HG03354 (cell line): ENCODE data around the gene DRAM2.

Source experiments
- ATAC-seq: cut with Tn5 transposase; IDR thresholded peaks from one replicate; pipeline ENCODE4 v1.9.1; 2021; ENCODE audit warnings: mild to moderate bottlenecking; ENCODE audit not compliant: unreplicated experiment, poor library complexity, severe bottlenecking

Gene DRAM2

GRCh38 chr1:111139956-111140679 lies at the start of gene DRAM2, which contains the start of gene CEPT1:
Gene DRAM2 (minus strand): TSS chr1:111140093. CDS start chr1:111131554, 8,539 bp downstream.
Gene CEPT1 (plus strand): TSS chr1:111140223. CDS start chr1:111147715, 7,492 bp downstream.
- peak; percentile 78 for ATAC-seq

GRCh38 chr1:111184663-111185062 lies 44.8 kb upstream of the DRAM2 start:
- ATAC-seq = no peak

GRCh38 chr1:111183308-111184069 lies 43.6 kb upstream of the DRAM2 start:
- no peak for ATAC-seq

GRCh38 chr1:111182052-111182451 lies 42.2 kb upstream of the DRAM2 start:
- ATAC-seq = no peak

GRCh38 chr1:111179968-111180533 lies 40.2 kb upstream of the DRAM2 start:
- ATAC-seq = no peak

- peak; percentile 86 for ATAC-seq
These were observed 36.8 kb upstream of the DRAM2 start for GRCh38 chr1:111176678-111177077.

- ATAC-seq = no peak
These were observed 35.5 kb upstream of the DRAM2 start for GRCh38 chr1:111175349-111175748.

GRCh38 chr1:111174070-111174469 lies 34.2 kb upstream of the DRAM2 start:
- ATAC-seq = no peak

- ATAC-seq = no peak
These were observed 32.6 kb upstream of the DRAM2 start for GRCh38 chr1:111172463-111172862.

GRCh38 chr1:111164151-111164550 lies 24.3 kb upstream of the DRAM2 start:
- ATAC-seq = no peak

GRCh38 chr1:111163363-111163762 lies 23.5 kb upstream of the DRAM2 start:
- no peak for ATAC-seq

GRCh38 chr1:111162488-111162880 lies 22.6 kb upstream of the DRAM2 start:
- ATAC-seq = no peak

- no peak for ATAC-seq
These were observed 22.1 kb upstream of the DRAM2 start for GRCh38 chr1:111161843-111162487.

- no peak for ATAC-seq
These were observed 17.5 kb upstream of the DRAM2 start for GRCh38 chr1:111157431-111157830.

GRCh38 chr1:111154021-111154999 lies 14.4 kb upstream of the DRAM2 start:
- ATAC-seq = no peak

GRCh38 chr1:111151838-111152237 lies 11.9 kb upstream of the DRAM2 start:
- ATAC-seq = no peak

- no peak for ATAC-seq
These were observed 8.5 kb upstream of the DRAM2 start for GRCh38 chr1:111148376-111148881.

- no peak for ATAC-seq
These were observed 8.1 kb upstream of the DRAM2 start for GRCh38 chr1:111147948-111148347.
